Left kidney (tissue), 2 donors: ENCODE measurements around the gene RARG. TPM values are rescaled to one million over a fixed set of nuclear protein-coding genes. Genes with fewer than 3 reads are reported as not detected.

Experiments used
- DNase-seq: peaks from one replicate; pipeline ENCODE4 v3.0.0-alpha.2; 2013
- polyA plus RNA-seq: library from polyadenylated mRNA; unstranded; fragments of 120-200 nt; gene quantifications from one replicate; pipeline ENCODE4 v1.2.1, GENCODE V29; 2013; ENCODE audit not compliant: insufficient read length

Gene RARG
- polyA plus RNA-seq, 1 donor, result 33.9 TPM

GRCh38 chr12:53251477-53252348 lies 19.7 kb upstream of the RARG start:
- DNase-seq, result peak; percentile 79

- DNase-seq, result no peak
Observed at GRCh38 chr12:53245286-53245685, 13.3 kb upstream of the RARG start.

GRCh38 chr12:53244337-53244736 lies 12.3 kb upstream of the RARG start:
- DNase-seq, result no peak

GRCh38 chr12:53241623-53242412 lies 9.8 kb upstream of the RARG start:
- no peak for DNase-seq

GRCh38 chr12:53239643-53240258 lies 7.7 kb upstream of the RARG start:
- DNase-seq, result no peak

GRCh38 chr12:53236443-53237111 lies 4.6 kb upstream of the RARG start:
- no peak for DNase-seq

- no peak for DNase-seq
Observed at GRCh38 chr12:53235742-53236442, 3.9 kb upstream of the RARG start.

- DNase-seq, result no peak
Observed at GRCh38 chr12:53235164-53235563, 3.2 kb upstream of the RARG start.

- DNase-seq, result no peak
Observed at GRCh38 chr12:53234271-53234914, 2.4 kb upstream of the RARG start.

- no peak for DNase-seq
Observed at GRCh38 chr12:53233671-53234121, 1.7 kb upstream of the RARG start.

GRCh38 chr12:53232646-53233461 lies 845 bp upstream of the RARG start:
- DNase-seq, result no peak

GRCh38 chr12:53231671-53231920 lies 413 bp downstream of the RARG start:
- DNase-seq, result no peak

GRCh38 chr12:53230108-53230845 lies 1.7 kb downstream of the RARG start:
- DNase-seq, result no peak

GRCh38 chr12:53229454-53229853 lies 2.6 kb downstream of the RARG start:
- DNase-seq, result no peak

- no peak for DNase-seq
Observed at GRCh38 chr12:53227836-53228235, 4.2 kb downstream of the RARG start.

GRCh38 chr12:53227341-53227740 lies 4.7 kb downstream of the RARG start:
- DNase-seq, result no peak

- DNase-seq, result no peak
Observed at GRCh38 chr12:53226815-53227214, 5.2 kb downstream of the RARG start.

GRCh38 chr12:53225635-53226424 lies 6.2 kb downstream of the RARG start:
- no peak for DNase-seq
